ENCODE results near the gene ADAM30. TPM values are rescaled to one million over a fixed set of nuclear protein-coding genes. Genes with fewer than 3 reads are reported as not detected.

Gene ADAM30
- total and polyA plus RNA-seq, 11 donors, result not detected

DNA sequence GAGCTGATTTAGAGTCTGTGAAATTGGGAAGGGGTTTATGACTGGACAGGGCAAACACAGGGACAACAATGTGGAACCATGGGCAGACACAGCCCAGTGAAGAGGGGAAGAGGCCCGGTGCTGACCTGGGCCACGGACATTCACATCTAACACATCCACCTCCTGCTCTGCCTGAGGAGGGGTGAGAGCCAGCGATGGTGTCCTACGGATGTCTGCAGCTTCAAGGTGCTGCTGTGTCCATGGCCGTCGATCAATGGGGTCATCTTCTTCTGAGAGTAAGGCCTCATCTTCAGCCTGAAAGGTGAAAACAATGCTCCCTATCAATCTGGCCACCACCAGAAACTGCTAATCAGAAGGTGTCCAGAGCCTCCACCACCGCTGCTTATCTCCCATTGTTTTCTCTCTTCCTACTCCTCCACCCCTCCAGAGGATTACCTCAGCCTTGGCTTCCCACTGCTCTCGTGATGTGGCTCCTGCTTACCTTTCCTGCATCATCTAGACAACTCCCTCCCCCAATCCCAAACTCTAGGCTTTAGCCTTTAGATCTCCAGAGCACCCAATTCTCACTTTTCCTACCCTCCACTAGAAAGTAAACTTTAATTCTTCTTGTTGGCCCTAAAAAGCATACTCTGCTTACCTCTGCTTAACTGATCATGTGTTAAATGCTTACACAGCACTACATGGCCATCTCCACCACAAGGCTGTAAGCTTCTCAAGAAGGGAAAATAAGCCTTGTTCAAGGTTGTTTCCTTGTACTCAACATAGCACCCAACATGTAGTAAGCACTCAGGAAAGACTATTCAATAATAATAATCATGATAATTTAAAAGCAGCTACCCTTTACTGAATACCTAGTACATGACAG is 24.0 kb upstream of the ADAM30 start:
- H3K27ac ChIP-seq, result no peak overlapping the region
- 78 to 83% (median 80%) methylated on average over 8 of the region's 8 CpGs for WGBS, 4 donors
- H3K4me3 ChIP-seq, result no peak overlapping the region
- H3K4me1 ChIP-seq, result peaks cover 0 to under 1% (median 0%) of the 10 kb centered on the region in 12 donors
- no peaks in the 10 kb centered on the region for H3K9me3 ChIP-seq
- no peak for TF ChIP-seq CTCF (IDR thresholded peaks at IDR 0.05)
- peaks cover 0 to 100% (median 99%) of the 10 kb centered on the region in 9 donors for H3K36me3 ChIP-seq
- intact Hi-C loops (cut with DNase I), result no loop called here
- no peak for DNase-seq
- ATAC-seq, result no peak
- no peaks in the 10 kb centered on the region for H3K27me3 ChIP-seq

GRCh38 chr1:119919241-119919640 is 22.9 kb upstream of the ADAM30 start:
- no peak overlapping the region for H3K4me3 ChIP-seq
- ATAC-seq (no peak), DNase-seq (no peak)
- intact Hi-C loops (cut with DNase I), result no loop called here
- no peak overlapping the region for H3K27ac ChIP-seq
- no peaks in the 10 kb centered on the region for H3K27me3 ChIP-seq
- TF ChIP-seq POLR2A (IDR thresholded peaks at IDR 0.05) (no peak), CTCF (IDR thresholded peaks at IDR 0.05) (no peak)
- 84 to 90% (median 87%) methylated on average over 7 of the region's 7 CpGs for WGBS, 4 donors
- peaks cover 0 to 100% (median 99%) of the 10 kb centered on the region in 9 donors for H3K36me3 ChIP-seq
- no peaks in the 10 kb centered on the region for H3K9me3 ChIP-seq
- H3K4me1 ChIP-seq, result no peaks in the 10 kb centered on the region

GRCh38 chr1:119918301-119918700 is 22.0 kb upstream of the ADAM30 start:
- H3K27ac ChIP-seq, result no peak overlapping the region
- H3K36me3 ChIP-seq, result peaks cover 0 to 100% (median 91%) of the 10 kb centered on the region in 9 donors
- H3K27me3 ChIP-seq, result no peaks in the 10 kb centered on the region
- H3K4me3 ChIP-seq, result no peak overlapping the region
- TF ChIP-seq POLR2A (IDR thresholded peaks at IDR 0.05) (no peak), CTCF (IDR thresholded peaks at IDR 0.05) (no peak)
- H3K4me1 ChIP-seq, result no peaks in the 10 kb centered on the region
- ATAC-seq (no peak), DNase-seq (no peak)
- WGBS, 4 donors, result 90 to 94% (median 92%) methylated on average over 7 of the region's 7 CpGs
- intact Hi-C loops (cut with DNase I), result no loop called here
- H3K9me3 ChIP-seq, result no peaks in the 10 kb centered on the region

GRCh38 chr1:119917304-119918055 is 21.2 kb upstream of the ADAM30 start:
- Histone ChIP-seq H3K4me3 (no peak overlapping the region), H3K36me3 (peaks cover 0 to 99% (median 83%) of the 10 kb centered on the region in 9 donors), H3K27ac (no peak overlapping the region), H3K4me1 (no peaks in the 10 kb centered on the region), H3K9me3 (no peaks in the 10 kb centered on the region), H3K27me3 (no peaks in the 10 kb centered on the region)
- DNase-seq (no peak), ATAC-seq (no peak)
- TF ChIP-seq CTCF (IDR thresholded peaks at IDR 0.05) (no peak), POLR2A (IDR thresholded peaks at IDR 0.05) (no peak)
- WGBS, 4 donors, result 78 to 86% (median 83%) methylated on average over 5 of the region's 5 CpGs
- intact Hi-C loops (cut with DNase I), result no loop called here

Measured in heart left ventricle (tissue), 16 donors.